Activated CD8-positive, alpha-beta T cell treated with anti-CD3 and anti-CD28 coated beads, Interleukin-2, amount 10 ng/mL, durations not matched to agents 7 days and 5 days (primary cell): ENCODE results near the gene MAP3K6. TPM values are rescaled to one million over a fixed set of nuclear protein-coding genes. Genes with fewer than 3 reads are reported as not detected.
A peak's percentile ranks its signal among the peaks of the same experiment; 100 is the strongest.
"Not testable (repeated sequence)": the region's sequence is repeated elsewhere in the genome, so short reads cannot be mapped to it uniquely, and the experiment has no call there.

ENCODE experiments used
- ATAC-seq: fragments of 150-1000 bp; cut with Tn5 transposase; one replicate; pipeline ENCODE4 v1.10.0; 2021; ENCODE audit warnings: moderate library complexity
- CTCF ChIA-PET: fragments of 350-600 bp; sonication (Branson Sonifier 250); formaldehyde crosslinking; loops from one replicate; lab custom pipeline; 2021; ENCODE audit warnings: antibody characterized with exemption; lab: Charles Lee
- POLR2A ChIA-PET: fragments of 350-600 bp; sonication (Branson Sonifier 250); formaldehyde crosslinking; loops from one replicate; lab custom pipeline; 2021; ENCODE audit warnings: antibody characterized with exemption; lab: Charles Lee
- DNase-seq: peaks from one replicate; pipeline ENCODE4 v3.0.0-alpha.2; 2020
- H3K27ac Mint-ChIP-seq: one replicate; pipeline ENCODE4 v1.8.0; 2021; ENCODE audit warnings: mild to moderate bottlenecking, mixed read lengths
- H3K27me3 Mint-ChIP-seq: one replicate; pipeline ENCODE4 v1.8.0; 2021; ENCODE audit warnings: low read depth, mixed read lengths
- H3K36me3 Mint-ChIP-seq: one replicate; pipeline ENCODE4 v1.8.0; 2021; ENCODE audit warnings: low read depth, mixed read lengths
- H3K4me1 Mint-ChIP-seq: one replicate; pipeline ENCODE4 v1.8.0; 2021; ENCODE audit warnings: low read depth, mixed read lengths
- H3K4me3 Mint-ChIP-seq: one replicate; pipeline ENCODE4 v1.8.0; 2021; ENCODE audit warnings: mild to moderate bottlenecking, mixed read lengths
- H3K9me3 Mint-ChIP-seq: one replicate; pipeline ENCODE4 v1.8.0; 2022; ENCODE audit warnings: mixed read lengths; ENCODE audit not compliant: insufficient read depth
- total RNA-seq, 2 experiments: library from RNA; stranded (reverse); gene quantifications; one replicate each; pipeline ENCODE4 v1.2.3, GENCODE V29; 2021

MAP3K6 gene
- total RNA-seq, 2 experiments from 2014 or later: 7.8 to 12.3 TPM

DNA sequence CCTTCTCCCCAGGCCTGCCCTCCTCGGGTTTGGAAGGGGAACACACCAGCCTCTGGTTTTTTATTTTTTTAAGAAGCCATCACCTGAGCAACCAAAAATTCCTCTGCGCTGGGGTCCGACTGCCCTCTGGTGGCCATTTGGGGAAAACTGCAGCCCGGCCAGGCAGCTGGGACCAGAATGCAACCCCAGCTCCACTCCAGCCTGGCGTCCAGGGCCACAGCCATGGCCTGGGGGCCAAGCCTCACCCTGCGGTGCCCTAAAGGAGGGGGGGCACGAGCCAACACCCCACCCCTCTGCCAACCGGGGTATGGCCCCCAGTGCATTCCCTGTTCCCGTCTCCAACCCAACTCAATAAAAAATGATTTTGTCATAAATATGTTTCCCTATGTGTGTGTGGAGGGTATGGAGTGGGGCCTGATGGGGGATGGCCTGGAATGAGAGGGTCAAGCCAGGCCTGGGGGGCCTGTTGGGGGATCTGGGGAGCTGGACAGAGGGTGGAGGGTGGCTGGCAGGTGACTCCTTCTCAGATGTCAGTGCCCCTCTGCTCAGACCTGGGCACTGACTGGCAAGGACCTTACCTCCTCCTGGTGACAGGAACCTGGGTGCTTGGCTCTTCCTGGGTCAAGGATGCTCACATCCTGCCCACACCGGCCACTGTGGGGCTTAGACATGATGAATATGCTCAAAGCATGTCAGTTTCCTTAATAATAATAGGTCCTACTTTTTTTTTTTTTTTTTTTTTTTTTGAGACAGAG is 28.9 kb upstream of the MAP3K6 start:
- peak; percentile 45 for ATAC-seq
- ChIA-PET POLR2A (interaction anchor here (0.6 to 1.5 kb wide), 4 partner anchors 39 to 254 kb away, joined by 3 to 6 read pairs (median 4); no protein-coding TSS in a partner anchor), CTCF (interaction anchor here (0.6 to 7.4 kb wide), 36 partner anchors 9 to 351 kb away, joined by 3 to 266 read pairs (median 6); partner anchors contain the start of genes AHDC1, CD164L2, FAM76A and MAP3K6)
- no peak overlapping the region for H3K27ac Mint-ChIP-seq
- no peak overlapping the region for H3K4me3 Mint-ChIP-seq
- H3K36me3 Mint-ChIP-seq: no peaks in the 10 kb centered on the region
- no peaks in the 10 kb centered on the region for H3K9me3 Mint-ChIP-seq
- peaks cover 23% of the 10 kb centered on the region for H3K4me1 Mint-ChIP-seq
- H3K27me3 Mint-ChIP-seq: peaks cover 4% of the 10 kb centered on the region
- DNase-seq: peak; percentile 87

DNA sequence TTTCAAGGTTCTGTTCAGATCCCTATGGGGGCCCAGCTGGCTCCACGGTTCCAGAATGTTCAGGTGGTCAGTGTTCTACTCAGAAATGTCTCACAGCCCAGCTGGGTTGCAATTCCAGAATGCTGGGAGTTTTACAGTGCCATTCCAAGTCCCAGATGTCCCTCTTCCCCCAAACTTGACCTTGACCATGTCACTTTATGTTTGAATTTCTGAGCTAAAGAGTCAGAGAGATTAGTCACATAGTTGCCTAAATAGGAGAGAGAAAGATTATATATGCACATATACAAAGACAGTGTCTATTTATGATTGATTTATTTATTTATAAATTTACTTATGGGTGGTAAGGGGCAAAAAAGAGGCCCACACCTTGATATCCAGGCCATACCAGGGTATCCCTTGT is 28.2 kb upstream of the MAP3K6 start:
- ChIA-PET CTCF (interaction anchor here (0.7 to 7.4 kb wide), 37 partner anchors 9 to 398 kb away, joined by 3 to 266 read pairs (median 6); partner anchors contain the start of genes AHDC1, CD164L2, FAM76A and MAP3K6), POLR2A (interaction anchor here (1.1 to 1.5 kb wide), 2 partner anchors 38 to 98 kb away, joined by 3 to 6 read pairs; no protein-coding TSS in a partner anchor)
- H3K9me3 Mint-ChIP-seq: no peaks in the 10 kb centered on the region
- H3K27ac Mint-ChIP-seq: no peak overlapping the region
- peaks cover 8% of the 10 kb centered on the region for H3K27me3 Mint-ChIP-seq
- no peak for ATAC-seq
- H3K4me1 Mint-ChIP-seq: peaks cover 23% of the 10 kb centered on the region
- no peak for DNase-seq
- no peak overlapping the region for H3K4me3 Mint-ChIP-seq
- H3K36me3 Mint-ChIP-seq: no peaks in the 10 kb centered on the region

- no peak overlapping the region for H3K27ac Mint-ChIP-seq
Observed at GRCh38 chr1:27394282-27394658, 27.5 kb upstream of the MAP3K6 start.

DNA sequence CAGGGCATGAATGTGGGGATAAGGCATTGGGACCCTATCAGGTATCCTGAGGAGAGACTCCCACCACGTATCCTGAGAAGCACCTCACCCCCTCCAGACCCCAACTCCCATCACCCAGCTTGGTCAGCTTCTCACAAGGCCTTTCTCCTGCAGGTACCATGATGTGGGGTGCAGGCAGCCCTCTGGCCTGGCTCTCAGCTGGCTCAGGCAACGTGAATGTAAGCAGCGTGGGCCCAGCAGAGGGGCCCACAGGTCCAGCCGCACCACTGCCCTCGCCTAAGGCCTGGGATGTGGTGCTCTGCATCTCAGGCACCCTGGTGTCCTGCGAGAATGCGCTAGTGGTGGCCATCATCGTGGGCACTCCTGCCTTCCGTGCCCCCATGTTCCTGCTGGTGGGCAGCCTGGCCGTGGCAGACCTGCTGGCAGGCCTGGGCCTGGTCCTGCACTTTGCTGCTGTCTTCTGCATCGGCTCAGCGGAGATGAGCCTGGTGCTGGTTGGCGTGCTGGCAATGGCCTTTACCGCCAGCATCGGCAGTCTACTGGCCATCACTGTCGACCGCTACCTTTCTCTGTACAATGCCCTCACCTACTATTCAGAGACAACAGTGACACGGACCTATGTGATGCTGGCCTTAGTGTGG is 27.0 kb upstream of the MAP3K6 start:
- no peaks in the 10 kb centered on the region for H3K9me3 Mint-ChIP-seq
- ATAC-seq (no peak), DNase-seq (no peak)
- no peak overlapping the region for H3K27ac Mint-ChIP-seq
- ChIA-PET CTCF (interaction anchor here (1.0 to 7.4 kb wide), 8 partner anchors 37 to 269 kb away, joined by 3 to 266 read pairs (median 22); partner anchors contain the start of gene AHDC1), POLR2A (no interaction called here)
- H3K4me3 Mint-ChIP-seq: peak overlapping the region; percentile 74
- H3K27me3 Mint-ChIP-seq: peaks cover 10% of the 10 kb centered on the region
- H3K4me1 Mint-ChIP-seq: peaks cover 23% of the 10 kb centered on the region
- H3K36me3 Mint-ChIP-seq: no peaks in the 10 kb centered on the region

More at GRCh38 chr1:27394282-27394658, 27.5 kb upstream of the MAP3K6 start:
- no peak for ATAC-seq
- Mint-ChIP-seq H3K9me3 (no peaks in the 10 kb centered on the region), H3K36me3 (no peaks in the 10 kb centered on the region), H3K27me3 (peaks cover 9% of the 10 kb centered on the region), H3K4me1 (peaks cover 23% of the 10 kb centered on the region), H3K4me3 (peak overlapping the region; percentile 25)
- CTCF ChIA-PET: interaction anchor here (0.7 to 7.4 kb wide), 27 partner anchors 8 to 397 kb away, joined by 3 to 266 read pairs (median 7); partner anchors contain the start of genes AHDC1, CD164L2, FAM76A and MAP3K6
- DNase-seq: no peak
- POLR2A ChIA-PET: interaction anchor here (1.1 to 1.5 kb wide), 2 partner anchors 37 to 98 kb away, joined by 3 to 6 read pairs; no protein-coding TSS in a partner anchor

DNA sequence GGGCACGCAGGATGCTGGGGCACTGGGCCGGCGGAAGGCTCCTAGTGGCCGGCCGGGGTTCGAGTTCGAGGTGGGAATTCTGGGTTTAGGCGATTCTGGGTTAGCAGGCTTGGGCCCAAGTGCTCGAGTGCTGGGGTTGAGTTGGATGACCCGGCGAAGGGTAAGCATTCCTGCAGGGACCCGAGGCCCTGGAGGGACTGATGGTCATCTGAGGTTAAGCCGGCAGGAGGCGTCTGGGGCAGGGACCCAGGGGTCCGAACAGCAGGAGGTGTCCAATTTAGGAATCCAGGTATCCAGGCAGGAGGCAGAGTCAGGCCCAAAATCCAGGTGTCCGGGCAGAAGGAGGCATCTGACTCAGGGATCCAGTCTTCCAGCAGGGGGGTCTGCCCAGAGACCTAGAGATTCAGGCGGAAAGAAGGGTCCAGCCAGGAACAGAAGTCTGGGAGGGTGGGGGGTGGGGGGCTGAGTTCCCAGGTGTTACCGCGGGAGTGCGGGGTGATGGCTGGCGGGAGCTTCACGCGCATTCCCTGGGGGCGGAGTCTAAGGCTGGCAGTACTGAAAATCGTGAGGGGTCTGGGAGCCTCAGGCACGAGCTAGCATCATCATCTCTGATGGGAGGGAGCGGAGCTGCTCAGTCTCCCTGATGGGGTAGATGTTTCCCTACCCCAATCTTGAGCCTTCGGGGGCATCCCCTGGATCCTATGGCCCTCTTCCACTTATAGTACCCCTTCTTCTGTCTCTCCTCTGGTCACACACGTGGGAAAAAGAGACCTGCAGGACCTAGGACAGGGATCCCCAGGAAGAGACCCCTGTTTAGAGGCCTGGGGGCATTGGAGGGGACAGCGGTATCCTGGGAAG is 26.2 kb upstream of the MAP3K6 start:
- no peaks in the 10 kb centered on the region for H3K9me3 Mint-ChIP-seq
- peak overlapping the region; percentile 74 for H3K4me3 Mint-ChIP-seq
- no peak for DNase-seq
- peaks cover 12% of the 10 kb centered on the region for H3K27me3 Mint-ChIP-seq
- H3K36me3 Mint-ChIP-seq: no peaks in the 10 kb centered on the region
- peaks cover 25% of the 10 kb centered on the region for H3K4me1 Mint-ChIP-seq
- H3K27ac Mint-ChIP-seq: peak overlapping the region; percentile 72
- POLR2A ChIA-PET: no interaction called here
- no peak for ATAC-seq
- CTCF ChIA-PET: interaction anchor here (0.6 to 7.4 kb wide), 4 partner anchors 70 to 270 kb away, joined by 3 to 266 read pairs (median 3); partner anchors contain the start of gene AHDC1

DNA sequence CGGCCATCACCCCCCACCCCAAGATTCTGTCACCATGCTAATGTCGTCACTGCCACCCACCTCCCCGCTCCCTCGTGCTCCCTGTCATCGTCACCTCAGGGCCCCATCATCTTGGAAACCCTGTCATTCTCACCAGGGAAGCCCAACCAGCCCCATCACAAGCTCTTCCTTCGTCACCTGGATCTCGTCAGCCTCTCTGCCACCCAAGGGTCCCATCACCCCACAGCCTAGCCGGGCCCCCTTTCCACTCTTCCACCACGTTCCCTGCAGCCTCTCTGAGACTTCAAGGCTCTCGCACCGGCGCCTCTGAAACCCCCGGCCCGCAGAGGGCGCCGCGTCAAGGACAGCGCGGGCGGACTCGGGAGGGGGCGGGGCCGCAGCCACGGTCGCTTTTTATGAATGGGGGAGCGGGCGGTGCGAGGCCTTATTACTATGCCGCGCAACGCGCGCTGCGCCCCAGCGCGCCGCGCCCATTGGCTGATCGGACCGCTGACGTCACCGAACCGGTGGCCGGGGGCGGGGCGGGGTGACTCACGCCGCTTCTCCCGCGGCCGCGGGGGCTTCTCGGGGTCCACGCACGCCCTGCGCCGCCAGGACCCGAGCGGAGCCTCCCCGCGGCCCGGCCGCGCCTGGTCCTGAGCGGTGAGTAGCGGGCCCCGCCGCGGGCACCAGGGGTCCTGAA is 25.5 kb upstream of the MAP3K6 start, which contains the start of gene GPR3:
GPR3 (plus strand) TSS at position 527 of the 682 bp plus-strand sequence. CDS start 1,177 bp downstream, outside the sequence.
- peak; percentile 94 for ATAC-seq
- H3K27ac Mint-ChIP-seq: peak within 1 kb of the TSS; percentile 82
- no peaks in the 10 kb centered on the region for H3K9me3 Mint-ChIP-seq
- H3K27me3 Mint-ChIP-seq: peaks cover 12% of the 10 kb centered on the region
- peaks cover 25% of the 10 kb centered on the region for H3K4me1 Mint-ChIP-seq
- no peaks in the 10 kb centered on the region for H3K36me3 Mint-ChIP-seq
- H3K4me3 Mint-ChIP-seq: peak within 1 kb of the TSS; percentile 74
- CTCF ChIA-PET: interaction anchor here (0.9 to 3.2 kb wide), 12 partner anchors 9 to 347 kb away, joined by 3 to 62 read pairs (median 5); partner anchors contain the start of genes CD164L2 and WASF2
- POLR2A ChIA-PET: interaction anchor here (1.1 kb wide), 1 partner anchor 25 kb away, joined by 3 read pairs; the partner anchor contains the start of gene MAP3K6
- peak; percentile 95 for DNase-seq

DNA sequence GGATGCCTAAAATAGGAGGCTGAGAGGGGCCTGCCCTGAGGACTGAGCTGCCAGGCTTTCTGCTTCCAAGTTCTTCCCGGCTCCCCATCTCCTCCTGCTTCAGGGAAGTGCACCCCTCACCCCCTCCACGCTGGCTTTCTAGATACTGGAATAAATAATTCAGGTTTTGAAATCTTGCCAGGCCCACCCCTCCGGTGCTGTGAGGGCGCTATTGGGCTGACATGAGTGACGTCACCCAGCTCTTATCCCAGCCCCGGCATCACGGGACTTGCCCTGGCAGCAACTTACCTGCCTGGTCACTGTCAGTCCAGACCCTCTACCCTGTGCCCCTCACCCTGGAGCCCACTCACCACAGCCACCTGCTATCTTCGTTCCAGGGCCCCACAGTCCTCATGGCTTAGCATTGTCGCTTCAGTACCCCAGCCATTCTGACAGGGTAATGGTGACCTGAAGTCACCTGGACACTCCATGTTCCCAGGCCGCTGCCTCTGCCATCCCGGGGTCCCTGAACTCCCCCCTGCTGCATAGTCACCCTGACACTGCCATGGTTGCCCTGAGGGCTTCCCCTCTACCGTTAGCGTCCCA is 24.8 kb upstream of the MAP3K6 start:
- Mint-ChIP-seq H3K4me3 (peak overlapping the region; percentile 74), H3K4me1 (peaks cover 25% of the 10 kb centered on the region), H3K27me3 (peaks cover 17% of the 10 kb centered on the region), H3K27ac (peak overlapping the region; percentile 82), H3K36me3 (no peaks in the 10 kb centered on the region), H3K9me3 (no peaks in the 10 kb centered on the region)
- POLR2A ChIA-PET: interaction anchor here (1.1 kb wide), 1 partner anchor 25 kb away, joined by 3 read pairs; the partner anchor contains the start of gene MAP3K6
- CTCF ChIA-PET: interaction anchor here (0.8 to 3.2 kb wide), 17 partner anchors 9 to 347 kb away, joined by 3 to 62 read pairs (median 5); partner anchors contain the start of genes AHDC1, CD164L2, MAP3K6 and WASF2
- ATAC-seq (no peak), DNase-seq (peak; percentile 40)

- Mint-ChIP-seq H3K27me3 (peaks cover 17% of the 10 kb centered on the region), H3K27ac (no peak overlapping the region), H3K4me1 (peaks cover 20% of the 10 kb centered on the region), H3K4me3 (no peak overlapping the region), H3K9me3 (no peaks in the 10 kb centered on the region), H3K36me3 (no peaks in the 10 kb centered on the region)
- ChIA-PET POLR2A (no interaction called here), CTCF (interaction anchor here (0.7 to 6.7 kb wide), 18 partner anchors 9 to 344 kb away, joined by 3 to 60 read pairs (median 4); partner anchors contain the start of genes AHDC1 and MAP3K6)
- DNase-seq (peak; percentile 85), ATAC-seq (no peak)
Observed at GRCh38 chr1:27388337-27389005, 21.7 kb upstream of the MAP3K6 start.

- peaks cover 16% of the 10 kb centered on the region for H3K27me3 Mint-ChIP-seq
- H3K36me3 Mint-ChIP-seq, POLR2A ChIA-PET, ATAC-seq, H3K9me3 Mint-ChIP-seq, H3K27ac Mint-ChIP-seq, H3K4me3 Mint-ChIP-seq, H3K4me1 Mint-ChIP-seq, DNase-seq: not testable (repeated sequence)
- CTCF ChIA-PET: interaction anchor here (0.7 to 6.7 kb wide), 4 partner anchors 22 to 221 kb away, joined by 3 to 60 read pairs (median 11); partner anchors contain the start of gene AHDC1
Observed at GRCh38 chr1:27384797-27385196, 18.0 kb upstream of the MAP3K6 start.
